Tibial nerve (tissue), 4 donors: Measurements from ENCODE around the gene CD200R1L. TPM values are rescaled to one million over a fixed set of nuclear protein-coding genes. Genes with fewer than 3 reads are reported as not detected.

Experiments
- DNase-seq, 2 donors: peaks; one replicate each; pipeline ENCODE4 v3.0.0-alpha.2; 2019; ENCODE audit warnings: low spot score in 2 of 2
- H3K27ac ChIP-seq, 4 donors: fragments of 200-600 bp; sonication (generic) in 3 of 4; one replicate each; pipeline ENCODE4 v1.5.1; 2017 to 2019; ENCODE audit warnings: mild to moderate bottlenecking in 1 of 4
- H3K27me3 ChIP-seq, 2 donors: fragments of 200-600 bp; sonication (generic) in 1 of 2; one replicate each; pipeline versions ENCODE4 v1.5.1 to v1.6.0; 2017 to 2019
- H3K36me3 ChIP-seq, 3 donors: fragments of 200-600 bp; sonication (generic); one replicate each; pipeline ENCODE4 v1.5.1; 2018 to 2019
- H3K4me1 ChIP-seq, 4 donors: fragments of 200-600 bp; sonication (generic) in 3 of 4; one replicate each; pipeline ENCODE4 v1.5.1; 2017 to 2019
- H3K4me3 ChIP-seq, 4 donors: fragments of 200-600 bp; sonication (generic) in 3 of 4; one replicate each; pipeline ENCODE4 v1.5.1; 2017 to 2019; ENCODE audit warnings: mild to moderate bottlenecking in 1 of 4, moderate library complexity in 1 of 4
- H3K9me3 ChIP-seq, 4 donors: fragments of 200-600 bp; sonication (generic) in 3 of 4; one replicate each; pipeline ENCODE4 v1.5.1; 2017 to 2019
- EP300 ChIP-seq, 2 donors: sonication (generic); formaldehyde crosslinking; IDR thresholded peaks; one replicate each; pipeline ENCODE4 v1.6.1; 2017; ENCODE audit warnings: antibody characterized with exemption in 2 of 2, mild to moderate bottlenecking in 1 of 2
- POLR2A ChIP-seq, 2 donors: fragments of 450-650 bp; IDR thresholded peaks; one replicate each; pipeline ENCODE4 v1.6.1; 2017; ENCODE audit warnings: antibody characterized with exemption in 2 of 2, mild to moderate bottlenecking in 2 of 2, moderate library complexity in 2 of 2
- WGBS, 2 donors: methylation state at CpG; one replicate each; pipeline ENCODE4 v1.1.5; 2018; 5-methylcytosine and 5-hydroxymethylcytosine counted together
- total RNA-seq, 4 donors: library from RNA; depleted of rRNA; stranded (reverse); fragments of >200 nt; gene quantifications; one replicate each; pipeline ENCODE4 v1.1.0, GENCODE V29; 2016
- TF ChIP-seq, protein P1 (sequence below), 5 experiments: fragments of 200-600 bp in 3 of 5; fragments of 450-650 bp in 2 of 5; sonication (generic) in 3 of 5; IDR thresholded peaks; one replicate each; pipeline ENCODE4 v1.5.1; 2016 to 2019; ENCODE audit warnings: antibody characterized with exemption in 5 of 5, mild to moderate bottlenecking in 3 of 5, moderate library complexity in 2 of 5

CD200R1L gene
- total RNA-seq = not detected

- Histone ChIP-seq H3K27ac (no peak within 1 kb of the TSS), H3K4me1 (no peaks in the 10 kb centered on the region), H3K4me3 (no peak within 1 kb of the TSS), H3K9me3 (peaks cover 0 to 22% (median 5%) of the 10 kb centered on the region in 4 donors), H3K36me3 (no peaks in the 10 kb centered on the region), H3K27me3 (no peaks in the 10 kb centered on the region)
- 84 to 88% methylated on average over 2 of the region's 2 CpGs for WGBS, 2 donors
- TF ChIP-seq POLR2A (IDR thresholded peaks at IDR 0.05) (no peak), EP300 (IDR thresholded peaks at IDR 0.05) (no peak)
- TF ChIP-seq, protein P1, sequence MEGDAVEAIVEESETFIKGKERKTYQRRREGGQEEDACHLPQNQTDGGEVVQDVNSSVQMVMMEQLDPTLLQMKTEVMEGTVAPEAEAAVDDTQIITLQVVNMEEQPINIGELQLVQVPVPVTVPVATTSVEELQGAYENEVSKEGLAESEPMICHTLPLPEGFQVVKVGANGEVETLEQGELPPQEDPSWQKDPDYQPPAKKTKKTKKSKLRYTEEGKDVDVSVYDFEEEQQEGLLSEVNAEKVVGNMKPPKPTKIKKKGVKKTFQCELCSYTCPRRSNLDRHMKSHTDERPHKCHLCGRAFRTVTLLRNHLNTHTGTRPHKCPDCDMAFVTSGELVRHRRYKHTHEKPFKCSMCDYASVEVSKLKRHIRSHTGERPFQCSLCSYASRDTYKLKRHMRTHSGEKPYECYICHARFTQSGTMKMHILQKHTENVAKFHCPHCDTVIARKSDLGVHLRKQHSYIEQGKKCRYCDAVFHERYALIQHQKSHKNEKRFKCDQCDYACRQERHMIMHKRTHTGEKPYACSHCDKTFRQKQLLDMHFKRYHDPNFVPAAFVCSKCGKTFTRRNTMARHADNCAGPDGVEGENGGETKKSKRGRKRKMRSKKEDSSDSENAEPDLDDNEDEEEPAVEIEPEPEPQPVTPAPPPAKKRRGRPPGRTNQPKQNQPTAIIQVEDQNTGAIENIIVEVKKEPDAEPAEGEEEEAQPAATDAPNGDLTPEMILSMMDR (IDR thresholded peaks at IDR 0.05) = no peak
- DNase-seq = no peak
Measured at GRCh38 chr3:112846764-112847163, at the start of gene CD200R1L. Gene CD200R1L (minus strand): TSS chr3:112846864. CDS start chr3:112829367, 17,497 bp downstream.

DNA sequence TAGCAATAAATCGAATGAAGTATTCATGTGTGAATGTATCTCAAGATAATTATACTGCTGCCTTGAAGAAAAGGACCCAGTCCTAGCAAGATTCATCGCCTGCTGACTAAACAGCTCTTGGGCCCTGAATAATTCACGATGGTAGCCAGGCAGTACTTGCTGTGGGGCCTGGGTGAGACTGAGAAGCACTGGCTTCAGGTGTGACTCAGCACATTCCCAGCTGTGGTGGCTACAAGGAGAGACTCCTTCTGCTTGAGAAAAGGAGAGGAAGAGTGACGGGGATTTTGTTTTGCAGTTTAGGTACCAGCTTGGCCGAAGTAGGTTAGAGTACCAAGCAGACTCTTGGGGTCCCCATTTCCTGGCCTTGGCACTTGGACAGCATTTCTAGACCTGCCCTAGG, 47.6 kb upstream of the CD200R1L start:
- WGBS, 2 donors = 74 to 84% methylated on average over 5 of the region's 5 CpGs
- Histone ChIP-seq H3K4me1 (no peaks in the 10 kb centered on the region), H3K9me3 (no peaks in the 10 kb centered on the region), H3K4me3 (no peak overlapping the region), H3K27me3 (no peaks in the 10 kb centered on the region), H3K36me3 (no peaks in the 10 kb centered on the region), H3K27ac (no peak overlapping the region)
- TF ChIP-seq EP300 (IDR thresholded peaks at IDR 0.05) (no peak), POLR2A (IDR thresholded peaks at IDR 0.05) (no peak)
- TF ChIP-seq, protein P1 (IDR thresholded peaks at IDR 0.05) = no peak
- no peak for DNase-seq

GRCh38 chr3:112889357-112889756, 42.7 kb upstream of the CD200R1L start:
- TF ChIP-seq, protein P1 (IDR thresholded peaks at IDR 0.05) = no peak
- TF ChIP-seq POLR2A (IDR thresholded peaks at IDR 0.05) (no peak), EP300 (IDR thresholded peaks at IDR 0.05) (no peak)
- Histone ChIP-seq H3K27me3 (no peaks in the 10 kb centered on the region), H3K4me3 (no peak overlapping the region)

DNA sequence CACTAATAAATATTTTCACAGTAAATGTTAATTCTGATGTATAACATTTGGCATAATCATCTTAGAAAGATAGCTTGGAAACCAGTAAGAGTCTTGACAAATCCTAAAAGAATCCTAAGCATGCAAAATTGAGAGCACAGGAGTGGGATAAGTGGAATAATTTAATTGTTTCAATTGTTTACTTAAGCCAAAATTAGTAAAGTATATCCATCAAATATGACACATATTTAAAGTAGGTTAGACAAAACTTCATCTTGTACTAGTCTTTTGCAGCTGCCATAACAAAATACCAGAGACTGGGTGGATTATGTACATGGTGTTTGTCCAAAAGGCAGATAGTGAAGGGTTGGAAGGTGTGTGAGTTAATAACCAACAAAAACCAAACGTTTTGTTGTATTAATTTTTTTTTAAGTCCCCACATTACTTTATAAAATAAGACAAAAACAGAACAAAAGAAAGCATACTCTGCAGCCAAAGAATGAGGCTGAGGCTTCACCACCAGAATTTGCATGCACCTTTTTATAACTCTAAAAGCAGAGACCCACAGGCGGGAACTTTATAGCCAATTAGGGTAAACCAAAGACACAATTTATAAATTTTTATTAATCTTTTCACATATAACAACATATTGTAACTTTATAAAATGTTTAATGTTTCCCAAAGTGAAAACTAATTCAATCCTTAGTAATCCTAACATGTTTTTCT, 41.9 kb upstream of the CD200R1L start:
- TF ChIP-seq, protein P1 (IDR thresholded peaks at IDR 0.05) = no peak
- TF ChIP-seq EP300 (IDR thresholded peaks at IDR 0.05) (no peak), POLR2A (IDR thresholded peaks at IDR 0.05) (no peak)
- H3K9me3 ChIP-seq = no peaks in the 10 kb centered on the region
- no peak overlapping the region for H3K27ac ChIP-seq
- no peak overlapping the region for H3K4me3 ChIP-seq
- no peaks in the 10 kb centered on the region for H3K4me1 ChIP-seq
- no peak for DNase-seq
- H3K36me3 ChIP-seq = no peaks in the 10 kb centered on the region
- WGBS, 2 donors = 56 to 60% methylated on average over 2 of the region's 2 CpGs
- no peaks in the 10 kb centered on the region for H3K27me3 ChIP-seq

More at GRCh38 chr3:112889357-112889756, 42.7 kb upstream of the CD200R1L start:
- no peak for DNase-seq
- H3K4me1 ChIP-seq = no peaks in the 10 kb centered on the region
- H3K36me3 ChIP-seq = no peaks in the 10 kb centered on the region
- WGBS, 2 donors = 50 to 54% methylated on average over 3 of the region's 3 CpGs
- no peak overlapping the region for H3K27ac ChIP-seq
- no peaks in the 10 kb centered on the region for H3K9me3 ChIP-seq

GRCh38 chr3:112884678-112885290, 38.1 kb upstream of the CD200R1L start:
- TF ChIP-seq, protein P1 (IDR thresholded peaks at IDR 0.05) = no peak
- TF ChIP-seq EP300 (IDR thresholded peaks at IDR 0.05) (no peak), POLR2A (IDR thresholded peaks at IDR 0.05) (no peak)
- no peaks in the 10 kb centered on the region for H3K4me1 ChIP-seq
- DNase-seq = no peak
- no peaks in the 10 kb centered on the region for H3K27me3 ChIP-seq
- H3K36me3 ChIP-seq = no peaks in the 10 kb centered on the region
- no peak overlapping the region for H3K27ac ChIP-seq
- H3K9me3 ChIP-seq = no peaks in the 10 kb centered on the region
- no peak overlapping the region for H3K4me3 ChIP-seq
- 72 to 89% methylated on average over 3 to 4 of the region's 4 CpGs for WGBS, 2 donors
